Transverse colon (tissue), 4 donors: ENCODE results near the gene RNF11. TPM values are rescaled to one million over a fixed set of nuclear protein-coding genes. Genes with fewer than 3 reads are reported as not detected.
"Not testable (repeated sequence)": the region's sequence is repeated elsewhere in the genome, so short reads cannot be mapped to it uniquely, and the experiment has no call there.

Experiments
- DNase-seq: peaks from one replicate; pipeline ENCODE4 v3.0.0-alpha.2; 2019
- H3K27ac ChIP-seq, 4 donors: fragments of 200-600 bp; sonication (generic); 2 replicates each; pipeline ENCODE4 v1.5.1; 2016 to 2018; ENCODE audit warnings: inconsistent platforms in 4 of 4
- H3K27me3 ChIP-seq: fragments of 200-600 bp; sonication (generic); 2 replicates; pipeline ENCODE4 v1.5.1; 2017; ENCODE audit warnings: inconsistent platforms
- H3K36me3 ChIP-seq, 4 donors: fragments of 200-600 bp; sonication (generic); 2 replicates each; pipeline ENCODE4 v1.5.1; 2017 to 2019; ENCODE audit warnings: inconsistent platforms in 4 of 4
- H3K4me1 ChIP-seq, 4 donors: fragments of 200-600 bp; sonication (generic); 2 replicates each; pipeline ENCODE4 v1.5.1; 2017 to 2020; ENCODE audit warnings: inconsistent platforms in 4 of 4
- H3K4me3 ChIP-seq, 4 donors: fragments of 200-600 bp; sonication (generic); 1 replicate in 1 of 4; 2 replicates in 3 of 4; pipeline versions ENCODE4 v1.5.1 to v1.6.1; 2017 to 2019; ENCODE audit warnings: inconsistent platforms in 4 of 4
- H3K9me3 ChIP-seq, 2 donors: fragments of 200-600 bp; sonication (generic); 2 replicates each; pipeline ENCODE4 v1.5.1; 2017 to 2019; ENCODE audit warnings: inconsistent platforms in 2 of 2
- EP300 ChIP-seq: sonication (generic); formaldehyde crosslinking; IDR thresholded peaks from one replicate; pipeline ENCODE4 v1.6.1; 2017; ENCODE audit warnings: antibody characterized with exemption, low read depth
- POLR2A ChIP-seq: fragments of 450-650 bp; IDR thresholded peaks from one replicate; pipeline ENCODE4 v1.6.1; 2016; ENCODE audit warnings: antibody characterized with exemption, mild to moderate bottlenecking, moderate library complexity
- POLR2AphosphoS5 ChIP-seq, 3 donors: sonication (generic); formaldehyde crosslinking; IDR thresholded peaks; one replicate each; pipeline ENCODE4 v1.6.1; 2016; ENCODE audit warnings: antibody characterized with exemption in 3 of 3
- WGBS, 2 donors: methylation state at CpG; one replicate each; pipeline ENCODE4 v1.1.5; 2018; ENCODE audit warnings: low coverage in 1 of 2; 5-methylcytosine and 5-hydroxymethylcytosine counted together
- in situ Hi-C, 4 donors: fragments of 200-750 bp; cut with MboI; loops; one replicate each; pipeline versions ENCODE4 v1.15.0 to v1.15.1; 2017; ENCODE audit warnings: low sequenced_read_pairs in 3 of 4, low pct_ligation_motif_present in 1 of 4, low pct_unique_long_range_greater_than_20kb in 1 of 4
- intact Hi-C: fragments of 100-400 bp; cut with DNase I; formaldehyde crosslinking; loops from one replicate; pipeline ENCODE4 v1.15.1; 2023; ENCODE audit warnings: low total_unique reads
- total RNA-seq, 4 donors: library from RNA; depleted of rRNA; stranded (reverse); fragments of >200 nt; gene quantifications; one replicate each; pipeline ENCODE4 v1.1.0, GENCODE V29; 2016
- TF ChIP-seq, protein P1 (sequence below), 5 experiments: fragments of 200-600 bp in 3 of 5; fragments of 450-650 bp in 2 of 5; sonication (generic) in 3 of 5; IDR thresholded peaks; 1 replicate in 2 of 5; 2 replicates in 3 of 5; pipeline ENCODE4 v1.5.1; 2016 to 2017; ENCODE audit warnings: antibody characterized with exemption in 5 of 5, inconsistent platforms in 3 of 5, mild to moderate bottlenecking in 2 of 5, moderate library complexity in 1 of 5

RNF11 gene
- total RNA-seq, 4 donors from 2014 or later = 34.8 to 72.5 (median 52.8) TPM

DNA sequence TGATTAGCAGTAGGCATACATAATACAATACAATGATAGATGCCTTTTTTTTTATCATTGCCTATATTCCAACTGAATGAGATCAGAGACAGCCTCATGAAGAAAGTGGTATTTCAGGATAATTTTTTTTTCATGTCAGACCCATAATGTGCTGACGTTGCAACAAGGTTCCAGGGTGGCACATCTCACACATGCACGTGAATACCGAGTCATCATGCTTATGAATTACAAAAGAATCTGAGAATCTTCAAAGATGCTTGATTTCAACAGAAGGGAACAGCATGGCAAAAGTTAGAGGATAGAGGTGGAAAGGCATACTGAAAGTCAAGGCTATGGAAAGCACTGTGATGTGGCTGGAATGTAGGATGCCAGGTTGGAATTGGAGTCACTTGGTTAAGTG lies 5.0 kb upstream of the RNF11 start:
- TF ChIP-seq POLR2A (no peak), POLR2AphosphoS5 (IDR thresholded peaks at IDR 0.05) (no peak), EP300 (no peak)
- TF ChIP-seq, protein P1, sequence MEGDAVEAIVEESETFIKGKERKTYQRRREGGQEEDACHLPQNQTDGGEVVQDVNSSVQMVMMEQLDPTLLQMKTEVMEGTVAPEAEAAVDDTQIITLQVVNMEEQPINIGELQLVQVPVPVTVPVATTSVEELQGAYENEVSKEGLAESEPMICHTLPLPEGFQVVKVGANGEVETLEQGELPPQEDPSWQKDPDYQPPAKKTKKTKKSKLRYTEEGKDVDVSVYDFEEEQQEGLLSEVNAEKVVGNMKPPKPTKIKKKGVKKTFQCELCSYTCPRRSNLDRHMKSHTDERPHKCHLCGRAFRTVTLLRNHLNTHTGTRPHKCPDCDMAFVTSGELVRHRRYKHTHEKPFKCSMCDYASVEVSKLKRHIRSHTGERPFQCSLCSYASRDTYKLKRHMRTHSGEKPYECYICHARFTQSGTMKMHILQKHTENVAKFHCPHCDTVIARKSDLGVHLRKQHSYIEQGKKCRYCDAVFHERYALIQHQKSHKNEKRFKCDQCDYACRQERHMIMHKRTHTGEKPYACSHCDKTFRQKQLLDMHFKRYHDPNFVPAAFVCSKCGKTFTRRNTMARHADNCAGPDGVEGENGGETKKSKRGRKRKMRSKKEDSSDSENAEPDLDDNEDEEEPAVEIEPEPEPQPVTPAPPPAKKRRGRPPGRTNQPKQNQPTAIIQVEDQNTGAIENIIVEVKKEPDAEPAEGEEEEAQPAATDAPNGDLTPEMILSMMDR (IDR thresholded peaks at IDR 0.05) = no peak
- no peak overlapping the region for H3K27ac ChIP-seq
- no peak overlapping the region for H3K4me3 ChIP-seq
- H3K36me3 ChIP-seq = no peaks in the 10 kb centered on the region
- DNase-seq = no peak
- intact Hi-C loops = no loop called here
- in situ Hi-C loops = no loop called here
- H3K4me1 ChIP-seq = peaks cover 7 to 16% (median 12%) of the 10 kb centered on the region in 4 donors
- H3K9me3 ChIP-seq = no peaks in the 10 kb centered on the region
- 83 to 90% methylated on average over 3 of the region's 3 CpGs for WGBS, 2 donors
- H3K27me3 ChIP-seq = no peaks in the 10 kb centered on the region

DNA sequence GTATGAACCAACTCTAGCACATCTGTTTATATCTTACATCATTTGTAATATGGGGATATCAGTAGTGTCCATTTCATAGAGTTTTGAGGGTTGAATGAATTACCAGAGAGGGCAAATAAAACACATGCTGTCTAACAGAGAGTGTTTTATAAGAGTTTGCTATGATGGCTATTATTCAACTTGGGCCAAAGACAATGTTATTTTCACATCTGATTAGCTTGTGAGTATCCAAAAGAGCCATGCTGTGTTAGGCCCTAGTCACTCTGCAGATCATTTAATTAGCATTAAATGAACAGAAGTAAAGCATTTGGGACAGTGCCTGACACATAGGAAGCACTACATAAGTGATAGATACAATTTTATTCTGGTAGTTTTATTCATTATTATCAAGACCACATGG lies 4.2 kb upstream of the RNF11 start:
- intact Hi-C loops = no loop called here
- peaks cover 7 to 16% (median 12%) of the 10 kb centered on the region in 4 donors for H3K4me1 ChIP-seq

DNA sequence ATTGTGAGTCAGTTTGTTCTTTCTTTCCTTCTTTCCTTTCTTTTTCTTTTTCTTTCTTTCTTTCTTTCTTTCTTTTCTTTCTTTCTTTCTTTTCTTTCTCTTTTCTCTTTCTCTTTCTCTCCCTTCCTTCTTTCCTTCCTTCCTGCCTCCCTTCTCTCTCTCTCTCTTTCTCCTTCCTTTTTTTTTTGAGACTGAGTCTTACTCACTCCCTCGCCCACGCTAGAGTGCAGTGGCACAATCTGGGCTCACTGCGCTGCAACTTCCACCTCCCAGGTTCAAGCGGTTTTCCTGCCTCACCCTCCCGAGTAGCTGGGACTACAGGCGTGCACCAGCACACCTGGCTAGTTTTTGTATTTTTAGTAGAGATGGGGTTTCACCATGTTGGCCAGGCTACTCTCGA lies 1.8 kb upstream of the RNF11 start:
- 47 to 73% methylated on average over 3 to 7 of the region's 7 CpGs for WGBS, 2 donors

More for the DNA sequence above, 4.2 kb upstream of the RNF11 start:
- in situ Hi-C loops = no loop called here
- H3K36me3 ChIP-seq = no peaks in the 10 kb centered on the region
- DNase-seq = no peak
- H3K27ac ChIP-seq = no peak overlapping the region
- no peak overlapping the region for H3K4me3 ChIP-seq
- no peaks in the 10 kb centered on the region for H3K9me3 ChIP-seq
- TF ChIP-seq POLR2A = no peak
- TF ChIP-seq EP300 = no peak
- TF ChIP-seq POLR2AphosphoS5 (IDR thresholded peaks at IDR 0.05) = no peak
- TF ChIP-seq, protein P1 (IDR thresholded peaks at IDR 0.05) = no peak
- no peaks in the 10 kb centered on the region for H3K27me3 ChIP-seq

DNA sequence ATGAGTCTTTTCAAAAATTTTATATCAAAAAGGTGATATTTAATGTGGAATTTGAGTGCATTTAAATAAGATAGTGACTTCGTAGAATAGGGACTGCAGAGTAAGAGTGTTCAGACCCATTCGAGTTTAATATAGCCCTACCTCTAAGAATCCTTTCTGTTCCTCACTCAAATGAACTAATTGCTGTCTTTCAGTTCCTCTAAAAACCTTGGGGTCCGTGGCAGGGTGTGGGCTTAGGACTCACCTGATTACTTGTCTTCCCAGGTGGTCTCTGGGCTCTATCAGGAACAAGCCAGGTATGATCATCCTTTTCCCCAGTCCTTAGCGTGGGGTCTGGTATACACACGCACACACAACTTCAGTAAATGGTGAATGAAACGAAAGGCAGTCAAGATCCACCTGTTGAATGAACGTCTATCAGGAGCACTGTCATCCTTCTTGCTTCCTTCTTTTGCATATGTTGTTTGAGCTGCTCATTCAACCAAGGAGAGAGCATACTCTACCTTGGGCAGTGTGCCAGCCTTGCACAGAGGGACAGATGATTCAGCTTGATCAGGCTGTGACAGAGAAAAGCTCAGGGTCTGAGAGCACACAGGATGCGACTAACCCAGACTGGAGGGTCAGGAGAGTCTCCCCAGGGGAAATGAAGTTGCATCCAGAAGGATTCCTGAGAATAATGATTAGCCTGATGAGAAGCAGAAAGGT lies 1.2 kb upstream of the RNF11 start:
- H3K27me3 ChIP-seq = no peaks in the 10 kb centered on the region
- intact Hi-C loops = no loop called here
- DNase-seq = peak; percentile 86
- H3K36me3 ChIP-seq = no peaks in the 10 kb centered on the region
- 55 to 56% methylated on average over 6 to 8 of the region's 8 CpGs for WGBS, 2 donors
- in situ Hi-C loops = no loop called here
- H3K4me1 ChIP-seq = peaks cover 9 to 41% (median 32%) of the 10 kb centered on the region in 4 donors
- H3K4me3 ChIP-seq = no peak overlapping the region
- peak in 1 of 3 donors; percentile 63 for TF ChIP-seq POLR2AphosphoS5 (IDR thresholded peaks at IDR 0.05)
- TF ChIP-seq, protein P1 (IDR thresholded peaks at IDR 0.05) = no peak
- H3K9me3 ChIP-seq = no peaks in the 10 kb centered on the region
- H3K27ac ChIP-seq = peak overlapping the region; percentile 94 to 95 (median 94)

More for the DNA sequence above, 1.8 kb upstream of the RNF11 start:
- H3K9me3 ChIP-seq, H3K4me3 ChIP-seq, H3K27me3 ChIP-seq, in situ Hi-C loops, intact Hi-C loops, H3K36me3 ChIP-seq: not testable (repeated sequence)
- Histone ChIP-seq H3K4me1 (peaks cover 7 to 35% (median 26%) of the 10 kb centered on the region in 4 donors), H3K27ac (peak overlapping the region; percentile 94 to 95 (median 94))
- peak; percentile 14 for DNase-seq
